ENCODE results near the gene TSPAN9.

The TSPAN9 gene

DNA sequence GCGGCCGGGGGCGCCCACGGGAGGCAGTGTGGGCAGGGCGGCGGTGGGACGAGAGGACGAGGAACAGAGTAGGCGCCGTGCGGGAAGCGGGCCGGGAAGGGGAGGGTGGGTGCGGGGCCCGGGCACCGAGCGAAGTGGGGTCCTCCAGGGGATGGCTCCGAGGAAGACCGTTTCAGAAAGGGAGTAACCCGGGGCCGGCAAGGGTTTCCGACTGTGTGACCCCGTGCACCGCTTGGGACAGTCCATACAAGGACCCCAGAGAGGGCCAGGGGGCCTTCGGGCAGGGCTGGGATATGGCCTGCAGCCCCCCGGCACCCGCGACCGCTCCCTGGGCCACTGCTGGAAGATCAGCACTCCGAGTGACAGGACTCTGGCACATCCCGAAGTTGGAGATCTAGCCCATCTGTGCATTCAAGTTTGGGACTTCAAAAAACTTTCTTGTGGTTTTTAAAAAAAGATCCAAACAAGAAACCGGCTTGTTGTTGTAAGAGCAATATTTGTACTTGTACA is 448 bp downstream of the TSPAN9 start:
- DNase-seq (ENCODE audit: low spot score) = no peak

DNA sequence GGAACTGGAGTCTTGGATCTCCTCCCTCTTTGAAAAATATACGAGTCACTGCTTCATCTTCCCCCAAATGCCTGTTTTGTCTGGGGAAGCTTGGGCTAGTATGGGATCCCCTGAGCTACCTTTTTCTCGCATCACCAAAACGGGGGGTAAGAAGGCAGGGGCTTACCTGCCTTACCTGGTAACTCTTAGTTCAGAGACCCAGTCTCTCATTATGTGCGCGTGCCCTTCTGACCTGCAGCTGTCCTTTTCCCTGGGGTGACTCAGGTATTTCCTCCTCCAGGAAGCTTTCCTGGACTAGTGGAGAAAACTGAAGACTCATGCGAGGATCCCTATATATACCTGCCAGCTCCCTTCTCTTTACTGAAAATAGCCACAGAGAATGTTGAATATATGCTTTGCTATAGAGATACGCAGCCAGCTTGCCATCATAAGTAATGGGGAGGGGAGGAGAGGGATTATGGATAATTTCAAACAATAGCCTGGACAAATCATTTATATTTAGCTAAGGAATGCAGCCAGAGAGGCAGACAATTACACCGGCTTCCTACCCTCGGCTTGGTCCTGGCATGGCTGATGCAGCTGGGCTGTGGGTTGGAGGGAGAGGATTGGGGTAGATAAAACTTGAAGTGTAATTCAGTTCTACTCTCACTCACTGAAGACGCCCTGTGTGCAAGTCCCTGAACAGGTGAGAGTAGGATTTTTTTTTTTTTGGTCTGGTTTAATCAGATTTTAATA is 1.1 kb downstream of the TSPAN9 start:
- no peak for DNase-seq (ENCODE audit: low spot score)

DNA sequence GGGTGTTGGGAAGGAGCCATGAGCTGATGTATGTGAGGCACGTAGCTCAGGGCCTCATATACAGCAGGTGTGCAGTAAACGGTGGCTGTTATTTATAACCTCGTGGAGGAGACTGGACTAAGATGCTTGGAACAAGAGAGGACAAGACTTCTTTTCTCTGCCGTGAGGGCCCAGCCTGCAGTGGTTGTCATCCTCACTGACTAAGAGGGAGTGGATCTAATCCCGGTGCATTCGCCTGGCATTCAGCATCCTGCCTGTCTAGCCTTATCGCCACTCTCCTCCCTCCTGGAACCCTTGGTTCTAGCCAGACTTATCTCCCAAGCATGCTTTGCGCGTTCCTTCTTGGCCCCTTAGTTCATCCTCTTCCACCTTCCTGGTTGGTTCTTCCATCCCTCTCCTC is 3.9 kb downstream of the TSPAN9 start:
- DNase-seq (ENCODE audit: low spot score) = no peak

DNA sequence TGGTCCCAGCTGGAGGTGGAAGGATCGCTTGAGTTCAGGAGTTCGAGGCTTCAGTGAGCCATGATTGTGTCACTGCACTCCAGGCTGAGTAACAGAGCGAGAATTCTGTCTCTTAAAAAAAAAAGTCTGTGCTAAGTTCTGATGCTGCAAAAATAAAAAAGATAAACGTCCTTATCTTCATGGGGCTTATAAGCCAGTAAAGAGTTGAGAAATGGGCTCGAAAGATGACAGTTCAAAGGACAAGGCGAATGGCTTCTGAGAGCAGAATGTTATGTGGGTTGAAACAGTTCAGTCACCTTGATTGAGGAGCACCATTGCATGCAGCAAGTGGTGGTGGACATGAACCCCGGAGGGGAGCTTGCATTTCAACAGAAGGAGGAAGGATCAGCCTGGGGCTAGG is 4.7 kb downstream of the TSPAN9 start:
- DNase-seq (ENCODE audit: low spot score) = no peak

DNA sequence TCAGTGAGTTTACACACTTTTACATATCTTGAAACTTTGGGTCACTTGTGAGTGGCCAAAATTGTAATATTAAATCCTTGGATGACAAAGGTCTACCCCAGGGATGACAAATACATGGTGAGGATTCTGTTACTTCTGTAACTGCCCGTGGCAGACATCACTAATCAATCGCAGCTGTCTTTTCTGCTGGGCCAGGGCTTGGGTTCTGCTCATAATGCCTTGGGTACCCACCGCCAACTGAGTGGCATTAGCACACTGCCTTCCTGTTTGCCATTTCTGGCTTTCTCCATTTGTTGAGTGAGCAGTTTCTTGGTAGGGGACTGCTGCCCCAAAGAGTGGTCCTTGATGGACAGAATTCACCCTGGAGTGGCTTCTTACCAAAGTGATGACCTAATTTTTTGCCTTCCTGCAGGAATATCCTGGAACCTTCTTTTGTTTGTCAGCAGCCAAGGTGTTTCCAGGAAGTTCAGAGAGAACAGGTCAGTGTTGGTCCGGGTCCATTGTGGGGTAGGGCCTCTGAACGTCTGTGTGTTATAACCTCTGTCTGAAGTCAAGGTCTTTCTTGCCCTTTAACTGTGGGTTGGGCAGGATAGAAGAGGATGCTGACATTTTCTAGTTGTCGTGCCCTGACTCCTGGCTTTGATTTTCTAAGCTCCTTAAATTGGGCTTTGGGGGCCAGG is 6.2 kb downstream of the TSPAN9 start:
- DNase-seq (ENCODE audit: low spot score) = no peak

DNA sequence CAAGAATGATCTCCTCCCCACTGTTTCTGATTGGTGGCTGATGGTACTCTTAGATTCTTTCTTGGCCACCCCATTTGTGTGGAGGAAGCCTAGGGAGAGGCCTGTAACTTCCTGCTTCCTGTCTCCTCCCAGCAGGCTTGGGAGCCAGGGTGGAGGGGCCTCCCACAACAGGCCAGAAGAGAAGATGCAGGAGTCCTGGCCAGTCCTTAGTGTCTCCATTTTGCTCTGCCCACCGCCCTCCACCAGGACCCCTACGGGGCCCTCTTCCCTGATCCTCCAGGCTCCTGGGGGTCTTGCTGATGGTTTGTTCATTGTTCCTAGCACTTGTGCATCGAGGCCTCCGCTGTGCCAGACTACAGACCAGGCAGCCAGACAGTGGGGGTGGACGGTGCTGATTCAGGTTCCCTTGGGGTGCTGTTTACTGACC is 6.8 kb downstream of the TSPAN9 start:
- no peak for DNase-seq (ENCODE audit: low spot score)

DNA sequence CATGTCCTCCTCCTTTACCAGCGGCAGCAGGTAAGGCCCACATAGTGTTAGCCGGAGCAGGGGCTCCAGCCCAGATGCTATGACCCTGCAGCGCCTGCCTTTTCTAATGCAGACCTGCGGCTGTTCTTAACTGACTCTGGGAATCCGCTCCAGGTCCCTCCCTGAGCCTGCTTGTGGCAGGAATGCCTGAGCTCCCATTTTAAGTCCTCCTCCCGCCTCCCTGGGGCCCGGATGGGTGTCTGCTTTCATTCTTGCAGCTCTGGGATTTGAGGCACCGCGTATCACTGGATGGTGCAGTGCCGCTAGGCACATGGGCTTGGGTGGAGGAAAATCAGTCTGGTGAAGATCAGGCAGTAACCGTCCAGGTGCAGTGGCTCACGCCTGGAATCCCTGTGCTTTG is 7.6 kb downstream of the TSPAN9 start:
- no peak for DNase-seq (ENCODE audit: low spot score)

DNA sequence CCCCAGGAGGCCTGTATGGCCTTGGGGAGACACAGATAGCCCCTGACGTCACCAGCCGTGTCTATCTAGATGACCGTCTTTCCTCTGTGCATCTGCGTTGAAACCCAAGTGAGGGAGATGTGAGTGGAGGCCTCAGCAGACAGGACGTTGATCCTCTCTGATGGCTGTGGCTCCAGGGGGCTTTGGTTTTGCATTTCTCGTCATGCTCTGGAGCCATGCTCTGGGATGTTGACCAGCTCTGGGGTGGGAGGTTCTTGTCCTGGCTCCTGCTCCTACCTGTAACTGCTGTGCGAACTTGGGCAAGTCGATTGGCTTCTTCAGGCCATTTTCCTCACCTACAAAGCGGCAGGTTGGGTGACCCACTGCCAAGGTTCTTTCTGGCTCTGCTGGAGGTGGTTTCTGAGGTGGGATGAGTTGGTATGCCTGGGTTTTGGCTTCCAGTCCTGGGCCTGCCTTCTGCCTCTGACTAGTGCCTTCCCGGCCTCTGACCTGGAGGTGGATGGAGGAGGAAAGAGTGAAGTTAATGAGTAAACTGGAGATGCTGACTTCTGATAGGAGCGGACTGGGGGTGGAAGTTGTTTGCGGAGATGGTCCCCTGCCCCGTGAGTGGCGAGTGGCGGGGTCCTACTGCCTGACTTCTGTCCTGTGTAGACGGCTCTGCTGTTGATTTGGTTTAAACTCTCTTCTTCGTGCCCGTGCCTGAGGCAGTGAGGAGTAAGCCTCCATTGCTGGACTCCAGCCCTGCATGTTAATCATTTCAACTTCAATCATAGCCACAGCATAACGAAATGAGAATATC is 8.4 kb downstream of the TSPAN9 start:
- DNase-seq (ENCODE audit: low spot score) = peak; percentile 84

DNA sequence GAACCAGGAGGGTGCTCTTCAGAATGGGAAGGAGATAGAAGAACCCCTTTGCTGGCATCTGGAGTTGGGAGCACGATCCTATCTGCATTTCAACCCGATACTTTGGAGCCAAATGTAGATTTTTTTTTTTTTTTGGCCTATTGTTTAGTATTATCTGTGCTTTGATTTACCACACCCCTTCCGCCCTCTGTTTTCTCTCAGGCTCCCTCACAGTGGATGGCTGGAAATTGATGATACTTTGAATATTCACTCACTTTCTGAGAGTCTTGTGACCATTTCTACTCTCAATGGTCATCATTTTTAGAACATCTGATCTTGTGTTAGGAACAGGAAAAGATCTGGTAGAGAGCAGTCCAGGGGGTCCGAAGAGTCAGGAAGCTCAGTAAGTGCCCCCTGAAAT is 9.0 kb downstream of the TSPAN9 start:
- DNase-seq (ENCODE audit: low spot score) = no peak

DNA sequence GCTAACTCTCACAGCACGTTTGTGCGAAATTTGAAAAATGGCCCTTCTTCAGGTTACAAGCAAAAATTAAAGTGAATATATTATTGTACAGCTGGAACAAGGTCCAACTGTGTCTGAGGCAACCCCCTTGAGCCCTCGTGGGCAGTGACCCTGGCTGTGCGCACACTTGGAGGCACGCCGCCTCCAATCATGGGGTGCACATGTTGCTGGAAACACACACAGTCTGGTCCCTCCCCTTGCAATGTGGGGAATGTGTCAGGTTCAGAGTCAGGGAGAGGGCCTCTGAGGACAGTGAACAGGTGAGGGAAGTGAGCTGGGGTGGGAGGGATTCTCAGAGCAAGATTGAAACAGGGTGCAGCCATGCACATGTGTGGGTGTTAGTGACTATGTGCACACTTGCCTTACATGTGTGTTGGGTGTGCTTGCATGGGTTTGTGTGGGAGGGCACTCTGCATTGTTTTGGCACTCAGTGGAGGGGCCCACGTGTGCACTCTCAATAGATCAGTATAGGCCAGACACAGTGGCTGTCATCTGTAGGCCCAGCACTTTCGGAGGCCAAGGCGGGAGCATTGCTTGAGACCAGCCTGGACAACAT is 9.6 kb downstream of the TSPAN9 start:
- DNase-seq (ENCODE audit: low spot score) = no peak

DNA sequence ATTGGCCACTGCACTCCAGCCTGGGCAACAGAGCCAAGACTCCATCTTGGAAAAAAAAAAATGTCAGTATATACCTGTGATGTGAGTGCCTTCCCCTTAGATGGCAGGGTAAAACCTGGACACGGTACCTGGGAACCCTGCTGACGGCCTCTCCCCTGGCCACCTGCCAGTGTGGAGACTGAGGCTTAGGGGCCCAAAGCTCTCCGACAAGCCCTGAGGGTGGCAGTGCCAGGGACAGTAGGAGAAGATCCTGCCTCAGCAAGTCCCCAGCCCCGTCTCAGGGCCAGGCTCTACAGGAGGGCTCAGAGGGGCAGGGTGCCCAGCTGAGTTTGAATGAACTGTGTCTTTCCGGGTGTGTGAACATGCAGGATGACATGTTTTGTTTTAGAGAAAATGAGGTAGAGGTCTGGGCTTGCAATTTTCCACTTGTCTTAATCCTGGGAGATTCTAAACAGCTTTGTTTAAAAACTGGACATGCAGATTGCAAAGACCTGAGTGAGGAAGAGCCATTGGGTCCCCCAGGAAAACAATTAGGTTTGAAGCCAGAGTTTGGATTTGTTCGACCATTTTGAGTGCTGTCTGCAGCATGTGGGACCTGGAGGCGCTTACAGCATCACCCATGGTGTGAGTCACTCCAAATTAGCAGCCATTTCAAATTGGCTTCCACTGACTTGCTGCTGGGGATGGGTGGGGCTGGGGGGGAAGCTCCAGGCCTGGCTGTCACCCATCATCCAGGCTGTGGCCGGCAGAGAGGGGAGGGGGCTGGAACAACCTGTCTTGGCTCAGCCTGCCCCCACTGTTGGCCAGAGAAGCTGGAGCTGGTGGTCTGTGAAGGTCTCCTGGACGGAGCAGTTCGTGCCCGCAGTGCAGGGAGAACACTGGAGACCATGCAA is 10.8 kb downstream of the TSPAN9 start:
- DNase-seq (ENCODE audit: low spot score) = no peak

DNA sequence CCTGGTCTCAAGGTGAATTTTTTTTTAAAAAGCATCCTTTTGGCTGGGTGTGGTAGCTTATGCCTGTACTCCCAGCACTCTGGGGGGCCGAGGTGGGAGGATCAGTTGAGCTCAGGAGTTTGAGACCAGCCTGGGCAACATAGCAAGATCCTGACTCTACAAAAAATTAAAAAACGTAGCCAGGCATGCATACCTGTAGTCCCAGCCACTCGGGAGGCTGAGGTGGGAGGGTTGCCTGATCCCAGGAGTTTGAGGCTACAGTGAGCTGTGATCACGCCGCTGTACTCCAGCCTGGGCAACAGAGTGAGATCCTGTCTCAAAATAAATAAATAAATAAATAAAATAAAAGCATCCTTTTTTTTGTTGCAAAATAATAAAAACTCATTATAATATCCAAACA is 12.4 kb downstream of the TSPAN9 start:
- DNase-seq (ENCODE audit: low spot score) = no peak

DNA sequence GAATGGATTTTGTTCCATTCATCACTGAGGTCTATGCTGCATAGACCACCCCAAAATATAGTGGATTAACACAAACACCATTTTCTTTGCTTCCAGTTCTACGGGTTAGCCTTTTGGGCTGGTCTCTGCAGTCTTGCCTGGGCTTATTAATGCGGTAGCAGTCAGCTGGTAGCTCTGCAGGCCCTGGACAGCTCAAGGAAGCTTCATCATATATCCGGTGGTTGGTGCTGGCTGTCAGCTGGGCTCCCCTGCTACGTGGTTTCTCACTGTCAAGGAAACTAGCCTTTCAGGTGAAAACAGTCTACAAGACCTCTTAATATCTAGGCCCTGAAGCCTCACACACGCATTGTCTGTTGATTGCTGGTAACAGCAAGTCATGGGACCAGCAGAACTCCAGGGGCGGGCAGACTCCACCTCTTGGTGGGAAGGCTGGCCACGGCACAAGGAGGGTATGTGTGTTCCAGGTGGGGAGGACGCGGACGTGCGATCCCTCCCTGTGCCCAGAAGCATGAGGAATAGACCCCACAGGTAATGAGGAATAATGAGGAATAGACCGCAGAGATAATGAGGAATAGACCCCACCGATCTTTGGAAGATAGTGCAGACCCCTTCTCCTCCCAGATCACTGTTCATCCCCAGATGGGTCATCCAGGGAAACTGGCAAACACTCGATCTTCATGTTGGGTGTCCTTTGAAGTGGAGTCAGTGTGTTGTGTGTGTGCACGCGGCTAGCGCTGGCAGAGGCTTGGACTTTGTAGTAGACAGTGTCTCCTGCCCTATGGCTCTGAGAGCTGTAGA is 13.3 kb downstream of the TSPAN9 start:
- no peak for DNase-seq (ENCODE audit: low spot score)

DNA sequence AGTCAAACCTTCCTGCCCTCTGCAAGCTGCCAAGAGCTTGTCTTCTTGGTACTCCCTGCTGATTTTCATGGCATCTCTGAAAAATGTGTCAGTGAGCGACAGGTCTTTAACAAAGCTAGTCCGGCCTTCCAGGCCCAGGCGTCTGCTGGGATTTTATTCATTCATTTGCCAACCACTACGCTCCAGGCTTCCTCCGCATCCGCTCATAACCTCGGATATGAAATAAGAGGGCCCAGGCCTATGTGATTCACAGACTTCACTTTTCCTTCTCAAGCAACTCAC is 13.8 kb downstream of the TSPAN9 start:
- DNase-seq (ENCODE audit: low spot score) = no peak

DNA sequence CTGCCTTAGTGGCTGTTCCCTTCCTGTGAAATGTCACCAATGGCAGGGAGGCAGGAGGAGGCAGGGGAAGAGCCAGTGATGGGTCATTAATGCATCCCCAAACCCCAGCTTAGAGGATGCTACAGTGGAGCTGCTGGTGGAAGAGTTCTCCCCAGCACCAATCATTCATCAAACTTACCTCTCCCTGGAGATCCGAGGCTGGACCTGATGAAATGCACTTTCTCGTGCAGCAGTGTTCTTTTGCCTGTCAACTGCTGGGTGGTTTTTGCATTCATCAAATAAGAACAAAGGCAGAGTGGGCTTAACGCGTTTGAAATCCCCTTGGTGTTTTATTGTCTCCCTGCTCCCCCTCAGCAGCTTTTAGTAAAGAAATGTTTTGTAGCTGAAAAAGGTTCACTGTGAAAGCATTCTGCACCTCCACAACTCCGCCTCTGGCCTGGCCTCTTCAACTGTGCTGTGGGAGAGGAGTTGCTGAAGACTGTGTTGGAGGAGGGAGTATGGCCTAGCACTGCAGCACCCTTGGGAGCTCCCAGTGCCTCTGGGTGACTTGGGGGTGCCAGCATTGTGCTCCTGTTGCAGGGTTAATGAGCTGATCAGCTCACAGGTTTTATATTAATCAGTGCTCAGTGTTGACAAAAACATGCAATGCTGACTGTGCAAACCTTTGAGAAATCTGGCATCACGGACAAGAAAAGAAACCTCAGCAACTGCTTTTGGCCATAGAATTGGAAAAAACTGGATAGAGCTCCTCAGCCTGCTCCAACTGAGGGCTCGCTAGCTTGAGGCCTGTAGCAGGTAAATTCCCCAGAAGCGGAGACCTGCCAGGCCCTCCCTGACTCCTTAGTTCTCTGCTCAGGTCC is 14.4 kb downstream of the TSPAN9 start:
- no peak for DNase-seq (ENCODE audit: low spot score)

DNA sequence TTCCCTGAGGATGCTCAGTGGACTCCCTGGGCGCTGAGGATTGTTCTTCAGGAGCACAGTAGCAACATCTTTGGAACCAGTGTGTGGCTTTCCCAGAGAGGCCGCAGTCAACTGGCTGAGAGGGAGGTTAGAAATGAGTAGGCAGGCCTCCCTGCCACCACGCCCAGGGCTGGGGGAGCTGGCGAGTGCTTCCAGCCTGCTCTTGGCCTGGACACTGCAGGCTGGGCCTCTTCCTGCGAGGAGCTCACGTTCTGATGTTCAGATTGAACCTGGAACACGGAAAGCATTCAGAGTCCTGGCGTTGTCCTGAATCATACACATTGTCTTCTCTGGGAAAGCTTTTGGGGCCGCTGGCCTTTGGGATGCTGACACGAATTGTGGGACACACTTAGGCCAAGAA is 15.6 kb downstream of the TSPAN9 start:
- no peak for DNase-seq (ENCODE audit: low spot score)

DNA sequence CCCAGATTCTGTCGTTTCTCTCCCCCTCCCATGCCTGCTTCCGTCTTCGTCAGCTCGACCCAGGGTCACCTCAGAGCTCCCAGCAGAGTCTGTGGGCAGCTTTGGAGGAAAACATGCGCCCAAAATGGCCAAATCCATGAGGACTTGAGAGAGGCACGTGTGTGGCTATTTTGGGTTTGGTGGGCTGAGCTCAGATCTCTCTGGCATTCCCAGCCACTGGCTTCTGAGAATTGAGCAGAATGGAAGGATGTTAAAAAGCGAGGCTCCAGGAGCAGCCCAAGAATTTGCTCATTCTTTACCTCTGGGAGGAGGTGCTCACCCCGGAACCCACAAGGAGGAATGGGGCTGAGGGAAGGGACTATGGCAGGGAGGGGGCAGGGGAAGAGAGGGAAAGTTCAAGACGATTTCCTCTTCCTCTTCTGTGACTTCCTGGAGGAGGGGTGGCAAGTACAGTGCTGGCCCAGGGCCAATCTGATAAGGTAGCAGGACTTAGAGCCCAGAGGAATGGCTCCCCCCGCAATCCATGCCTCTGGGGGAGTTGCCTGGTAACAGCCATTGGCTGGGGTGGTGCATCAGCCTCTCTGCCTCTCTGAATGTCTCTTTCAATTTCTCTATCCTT is 20.1 kb downstream of the TSPAN9 start:
- DNase-seq (ENCODE audit: low spot score) = no peak

DNA sequence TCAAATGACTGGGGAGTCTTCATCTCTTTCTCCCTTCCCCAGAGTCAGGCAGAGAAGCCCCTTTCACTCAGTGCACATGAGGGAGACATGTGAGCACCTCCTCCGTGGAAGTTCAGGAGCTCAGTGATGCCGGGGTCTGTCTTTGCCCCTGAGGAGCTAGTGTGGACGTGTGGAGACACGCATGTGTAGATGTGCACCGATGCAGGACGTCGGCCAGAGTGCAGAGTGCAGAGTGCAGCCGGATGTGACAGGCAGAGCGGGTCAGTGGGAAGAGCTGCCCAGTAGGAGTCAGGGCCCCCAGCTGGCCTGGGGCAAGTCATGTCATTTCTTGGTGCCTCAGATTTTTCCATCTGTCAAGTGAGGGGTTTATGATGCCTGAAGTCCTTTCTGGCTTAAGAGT is 20.7 kb downstream of the TSPAN9 start:
- DNase-seq (ENCODE audit: low spot score) = no peak

DNA sequence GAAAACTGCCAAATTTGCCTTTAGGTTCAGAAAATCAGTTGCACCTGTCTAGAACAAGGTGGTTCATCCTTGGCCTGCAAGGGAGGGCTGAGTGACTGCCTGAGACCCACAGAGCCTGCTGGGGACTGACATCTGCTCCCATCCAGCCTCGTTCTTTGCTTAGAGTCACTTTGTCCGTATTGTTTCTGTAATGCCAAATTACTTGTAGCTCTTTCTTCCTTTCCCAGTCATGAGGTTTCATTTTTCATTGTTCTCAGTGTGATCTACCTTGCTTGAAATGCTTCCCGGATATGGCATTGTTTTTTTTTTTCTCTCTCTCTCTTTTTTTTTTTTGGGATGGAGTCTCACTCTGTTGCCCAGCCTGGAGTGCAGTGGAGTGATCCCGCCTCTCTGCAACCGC is 21.3 kb downstream of the TSPAN9 start:
- no peak for DNase-seq (ENCODE audit: low spot score)
